Sciatic nerve (tissue), 2 donors: ENCODE measurements around the gene PPP2R2C. TPM values are rescaled to one million over a fixed set of nuclear protein-coding genes. Genes with fewer than 3 reads are reported as not detected.

Source experiments
- ATAC-seq: fragments of 200-7000 bp; cut with Tn5 transposase; one replicate; pipeline ENCODE4 v1.9.1; 2020; ENCODE audit warnings: mild to moderate bottlenecking, moderate library complexity
- DNase-seq: peaks from one replicate; pipeline ENCODE4 v3.0.0-alpha.2; 2020; ENCODE audit warnings: low spot score
- intact Hi-C: fragments of 100-400 bp; cut with DNase I; formaldehyde crosslinking; loops from one replicate; pipeline ENCODE4 v1.14.2; 2022
- total RNA-seq: library from RNA; stranded (reverse); fragmentation: NEBNext Ultra II Directional; extraction: Animal tissue kit (Norgen Biotek cat#: 25700); gene quantifications from one replicate; pipeline ENCODE4 v1.2.1, GENCODE V29; 2021
- donor health status: DM: no; HTN: no; CAD: no.
- donor health status: DM: no; HTN: no; CAD: no.

PPP2R2C gene
- total RNA-seq, 1 donor from 2014 or later = 0.58 TPM

DNA sequence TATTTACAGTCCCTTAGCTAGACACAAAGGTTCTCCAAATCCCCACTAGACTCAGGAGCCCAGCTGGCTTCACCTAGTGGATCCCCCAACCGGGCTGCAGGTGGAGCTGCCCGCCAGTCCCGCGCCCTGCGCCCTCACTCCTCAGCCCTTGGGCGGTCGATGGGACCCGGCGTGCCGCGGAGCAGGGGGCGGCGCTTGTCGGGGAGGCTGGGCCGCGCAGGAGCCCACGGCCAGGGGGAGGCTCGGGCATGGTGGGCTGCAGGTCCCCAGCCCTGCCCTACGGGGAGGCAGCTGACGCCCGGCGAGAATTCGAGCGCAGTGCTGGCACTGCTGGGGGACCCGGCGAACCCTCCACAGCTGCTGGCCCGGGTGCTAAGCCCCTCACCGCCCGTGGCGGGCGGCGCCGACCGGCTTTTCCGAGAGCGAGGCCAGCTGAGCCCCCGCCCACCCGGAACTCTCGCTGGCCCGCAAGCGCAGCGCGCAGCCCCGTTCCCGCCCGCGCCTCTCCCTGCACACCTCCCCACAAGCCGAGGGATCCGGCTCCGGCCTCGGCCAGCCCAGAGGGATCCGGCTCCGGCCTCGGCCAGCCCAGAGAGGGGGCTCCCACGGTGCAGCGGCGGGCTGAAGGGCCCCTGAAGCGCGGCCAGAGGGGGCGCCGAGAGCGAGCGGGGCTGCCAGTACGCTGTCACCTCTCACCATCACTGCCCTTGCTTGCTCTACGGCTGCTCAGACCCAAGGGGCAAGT lies 163.3 kb downstream of the PPP2R2C start:
- intact Hi-C loops = no loop called here
- DNase-seq = no peak
- ATAC-seq = no peak

GRCh38 chr4:6307891-6308290 lies 164.5 kb downstream of the PPP2R2C start:
- ATAC-seq = no peak
- no peak for DNase-seq
- intact Hi-C loops = no loop called here

GRCh38 chr4:6307230-6307629 lies 165.2 kb downstream of the PPP2R2C start:
- ATAC-seq (no peak), DNase-seq (no peak)
- intact Hi-C loops = no loop called here

DNA sequence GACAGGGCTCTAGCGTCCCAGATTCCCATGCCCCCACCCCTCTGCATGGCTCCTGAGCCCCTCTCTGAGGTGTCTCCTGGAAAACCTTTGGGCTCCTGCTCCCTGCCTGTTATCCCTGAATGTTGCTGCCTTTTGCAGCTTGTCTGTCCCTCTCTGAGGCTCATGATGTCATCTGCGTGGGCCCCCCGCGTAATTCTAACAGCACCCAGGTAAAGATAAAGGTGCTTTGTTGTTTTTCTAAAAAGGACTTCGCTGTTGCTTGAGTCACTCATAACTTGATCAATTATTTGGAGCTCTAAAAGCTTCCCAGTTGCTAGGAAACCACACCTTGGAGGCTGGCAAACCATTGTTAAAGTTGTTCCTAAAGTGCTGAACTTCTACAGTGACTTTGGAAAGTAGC lies 166.1 kb downstream of the PPP2R2C start:
- DNase-seq (no peak), ATAC-seq (no peak)
- intact Hi-C loops = no loop called here

GRCh38 chr4:6303943-6304342 lies 168.5 kb downstream of the PPP2R2C start:
- DNase-seq = no peak
- intact Hi-C loops = no loop called here
- ATAC-seq = no peak

DNA sequence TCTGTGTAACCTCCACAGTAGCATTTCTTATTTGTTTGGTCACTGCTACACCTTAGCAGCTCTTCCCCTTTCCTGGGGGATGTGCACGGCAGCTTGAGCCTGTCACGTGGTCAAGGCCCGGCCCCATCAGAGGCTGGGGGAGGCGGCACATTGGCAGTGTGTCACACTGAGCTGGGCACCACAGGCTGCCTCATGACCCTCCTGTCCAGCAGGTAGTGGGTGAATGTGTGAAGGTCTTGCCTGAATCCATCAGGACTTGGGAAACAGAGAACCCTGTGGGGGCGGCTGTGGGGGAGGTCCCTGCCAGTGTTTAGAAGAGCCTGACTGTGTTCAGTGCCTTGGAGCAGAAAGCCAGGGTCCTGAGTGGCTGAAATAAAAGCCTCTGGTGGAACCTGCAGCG lies 169.5 kb downstream of the PPP2R2C start:
- DNase-seq = no peak
- intact Hi-C loops = no loop called here
- no peak for ATAC-seq

GRCh38 chr4:6301732-6302442 lies 170.5 kb downstream of the PPP2R2C start:
- DNase-seq (no peak), ATAC-seq (no peak)
- intact Hi-C loops = no loop called here

DNA sequence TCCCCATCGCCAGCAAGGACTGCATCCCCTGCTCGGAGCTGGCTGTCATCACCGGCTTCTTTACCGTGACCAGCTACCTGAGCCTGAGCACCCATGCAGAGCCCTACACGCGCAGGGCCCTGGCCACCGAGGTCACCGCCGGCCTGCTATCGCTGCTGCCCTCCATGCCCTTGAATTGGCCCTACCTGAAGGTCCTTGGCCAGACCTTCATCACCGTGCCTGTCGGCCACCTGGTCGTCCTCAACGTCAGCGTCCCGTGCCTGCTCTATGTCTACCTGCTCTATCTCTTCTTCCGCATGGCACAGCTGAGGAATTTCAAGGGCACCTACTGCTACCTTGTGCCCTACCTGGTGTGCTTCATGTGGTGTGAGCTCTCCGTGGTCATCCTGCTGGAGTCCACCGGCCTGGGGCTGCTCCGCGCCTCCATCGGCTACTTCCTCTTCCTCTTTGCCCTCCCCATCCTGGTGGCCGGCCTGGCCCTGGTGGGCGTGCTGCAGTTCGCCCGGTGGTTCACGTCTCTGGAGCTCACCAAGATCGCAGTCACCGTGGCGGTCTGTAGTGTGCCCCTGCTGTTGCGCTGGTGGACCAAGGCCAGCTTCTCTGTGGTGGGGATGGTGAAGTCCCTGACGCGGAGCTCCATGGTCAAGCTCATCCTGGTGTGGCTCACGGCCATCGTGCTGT lies 171.2 kb downstream of the PPP2R2C start:
- intact Hi-C loops = no loop called here
- no peak for ATAC-seq
- DNase-seq = no peak

- ATAC-seq (no peak), DNase-seq (no peak)
- intact Hi-C loops = no loop called here
Measured at GRCh38 chr4:6300359-6300758, 172.1 kb downstream of the PPP2R2C start.

DNA sequence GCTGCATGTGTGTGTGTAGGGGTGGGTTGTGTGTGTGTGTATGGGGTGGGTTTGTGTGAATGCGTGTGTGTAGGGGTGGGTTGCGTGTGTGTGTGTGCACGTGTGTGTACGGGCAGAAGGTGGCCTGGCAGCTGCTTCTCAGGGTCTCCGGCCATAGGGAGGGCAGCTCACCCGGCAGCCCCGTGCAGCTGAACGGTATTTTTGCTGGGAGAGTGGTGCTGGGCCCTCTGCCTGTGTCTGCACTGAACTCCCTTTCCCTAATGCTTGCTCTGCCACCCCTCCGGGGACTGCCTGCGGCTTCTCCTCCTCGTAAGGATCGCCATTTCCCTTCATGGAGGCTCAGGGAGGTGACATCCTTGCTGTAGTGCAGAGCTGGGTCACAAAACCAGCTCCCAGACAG lies 172.5 kb downstream of the PPP2R2C start:
- ATAC-seq = no peak

GRCh38 chr4:6298852-6299251 lies 173.6 kb downstream of the PPP2R2C start:
- no peak for ATAC-seq
- DNase-seq = no peak

More for the DNA sequence above, 172.5 kb downstream of the PPP2R2C start:
- intact Hi-C loops = loop anchor here (5.0 kb wide), 1 partner anchor 1442 kb away; no protein-coding TSS in a partner anchor
- no peak for DNase-seq

GRCh38 chr4:6298035-6298434 lies 174.4 kb downstream of the PPP2R2C start:
- no peak for DNase-seq
- intact Hi-C loops = loop anchor here (5.0 kb wide), 1 partner anchor 1444 kb away; no protein-coding TSS in a partner anchor

More at GRCh38 chr4:6298852-6299251, 173.6 kb downstream of the PPP2R2C start:
- intact Hi-C loops = loop anchor here (5.0 kb wide), 1 partner anchor 1443 kb away; no protein-coding TSS in a partner anchor

GRCh38 chr4:6297266-6297815 lies 175.1 kb downstream of the PPP2R2C start:
- no peak for ATAC-seq
- intact Hi-C loops = loop anchor here (5.0 kb wide), 1 partner anchor 1445 kb away; no protein-coding TSS in a partner anchor
- no peak for DNase-seq

More at GRCh38 chr4:6298035-6298434, 174.4 kb downstream of the PPP2R2C start:
- ATAC-seq = no peak

DNA sequence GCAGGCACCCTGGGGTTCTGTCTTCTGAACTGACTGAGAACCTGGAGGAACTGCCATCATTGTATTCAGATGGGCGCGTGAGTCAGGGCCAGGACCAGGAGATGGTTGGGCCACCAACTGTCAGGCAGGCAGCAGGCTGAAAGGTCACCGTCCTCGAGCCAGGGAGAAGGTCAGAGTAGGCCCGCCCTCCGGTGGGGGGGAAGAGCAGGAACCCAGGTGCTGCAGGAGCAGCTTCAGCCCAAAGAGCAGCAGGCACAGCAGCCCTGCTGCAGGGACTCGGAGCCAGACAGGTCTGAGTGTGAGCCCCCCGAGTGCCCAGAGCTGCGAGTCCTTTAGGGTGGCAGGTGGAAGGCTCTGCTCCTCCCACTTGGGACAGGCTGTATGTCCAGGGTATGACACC lies 176.4 kb downstream of the PPP2R2C start:
- DNase-seq (no peak), ATAC-seq (no peak)
- intact Hi-C loops = loop anchor here (5.0 kb wide), 1 partner anchor 1446 kb away; no protein-coding TSS in a partner anchor

GRCh38 chr4:6295495-6295894 lies 176.9 kb downstream of the PPP2R2C start:
- DNase-seq = no peak
- intact Hi-C loops = loop anchor here (5.0 kb wide), 1 partner anchor 1447 kb away; no protein-coding TSS in a partner anchor
- no peak for ATAC-seq

DNA sequence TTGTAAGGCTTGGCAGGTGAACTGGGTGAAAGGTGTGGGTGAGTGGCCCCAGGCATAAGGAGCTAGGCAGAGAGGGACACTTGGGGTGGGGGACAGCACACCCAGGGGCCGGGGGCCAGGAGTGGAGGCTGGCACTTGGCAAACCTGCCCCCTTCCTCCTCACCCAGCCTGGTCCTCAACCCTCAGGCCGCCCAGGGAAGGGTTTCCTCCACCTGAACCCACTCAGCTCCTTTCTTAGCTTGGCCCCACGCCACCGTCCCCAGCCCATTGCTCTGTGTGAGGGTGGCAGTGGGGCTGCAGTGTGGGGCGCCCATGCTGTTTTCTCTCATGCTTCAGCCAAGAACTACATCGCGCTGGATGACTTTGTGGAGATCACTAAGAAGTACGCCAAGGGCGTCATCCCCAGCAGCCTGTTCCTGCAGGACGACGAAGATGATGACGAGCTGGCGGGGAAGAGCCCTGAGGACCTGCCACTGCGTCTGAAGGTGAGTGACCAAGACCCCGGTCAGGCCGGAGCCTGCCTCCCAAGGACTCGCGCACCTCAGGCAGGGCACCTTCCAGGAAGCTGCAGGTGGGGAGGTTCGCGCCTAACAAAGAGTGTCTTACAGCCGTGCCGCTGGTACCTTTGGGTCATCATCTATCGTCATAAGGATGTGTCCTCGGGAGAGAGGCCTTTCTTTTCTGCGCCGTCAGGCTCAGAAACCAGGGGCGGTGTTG lies 177.6 kb downstream of the PPP2R2C start:
- intact Hi-C loops = loop anchor here (5.0 kb wide), 1 partner anchor 1447 kb away; no protein-coding TSS in a partner anchor
- DNase-seq = no peak
- no peak for ATAC-seq

- DNase-seq (no peak), ATAC-seq (no peak)
- intact Hi-C loops = no loop called here
Measured at GRCh38 chr4:6293661-6294060, 178.8 kb downstream of the PPP2R2C start.

DNA sequence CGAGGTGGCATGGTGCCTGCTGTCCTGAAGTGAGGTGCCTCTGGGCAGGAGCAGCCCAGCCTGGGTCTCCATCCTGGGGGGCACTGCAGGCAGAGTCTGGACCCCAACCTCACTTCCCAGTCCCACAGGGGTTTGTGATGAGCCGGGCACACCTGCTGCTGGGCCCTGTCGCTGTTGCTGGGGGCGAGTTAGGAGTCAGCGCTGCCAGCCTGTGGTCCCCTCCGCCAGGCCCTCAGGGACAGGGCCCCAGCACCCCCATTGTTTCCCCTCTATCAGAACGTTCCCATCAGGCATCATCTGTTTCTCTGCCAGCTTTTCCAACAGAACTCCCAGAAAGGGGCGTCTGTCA lies 179.3 kb downstream of the PPP2R2C start:
- DNase-seq (no peak), ATAC-seq (no peak)
- intact Hi-C loops = no loop called here
